Activated CD8-positive, alpha-beta memory T cell treated with anti-CD3 and anti-CD28 coated beads, Interleukin-2, amount 50 U/mL, for 1 hour (primary cell): ENCODE data around the gene CSNK1D.

Experiments used
- DNase-seq: peaks from one replicate; pipeline ENCODE4 v3.0.0-alpha.2; 2020; ENCODE audit errors: extremely low read depth

The CSNK1D gene

DNA sequence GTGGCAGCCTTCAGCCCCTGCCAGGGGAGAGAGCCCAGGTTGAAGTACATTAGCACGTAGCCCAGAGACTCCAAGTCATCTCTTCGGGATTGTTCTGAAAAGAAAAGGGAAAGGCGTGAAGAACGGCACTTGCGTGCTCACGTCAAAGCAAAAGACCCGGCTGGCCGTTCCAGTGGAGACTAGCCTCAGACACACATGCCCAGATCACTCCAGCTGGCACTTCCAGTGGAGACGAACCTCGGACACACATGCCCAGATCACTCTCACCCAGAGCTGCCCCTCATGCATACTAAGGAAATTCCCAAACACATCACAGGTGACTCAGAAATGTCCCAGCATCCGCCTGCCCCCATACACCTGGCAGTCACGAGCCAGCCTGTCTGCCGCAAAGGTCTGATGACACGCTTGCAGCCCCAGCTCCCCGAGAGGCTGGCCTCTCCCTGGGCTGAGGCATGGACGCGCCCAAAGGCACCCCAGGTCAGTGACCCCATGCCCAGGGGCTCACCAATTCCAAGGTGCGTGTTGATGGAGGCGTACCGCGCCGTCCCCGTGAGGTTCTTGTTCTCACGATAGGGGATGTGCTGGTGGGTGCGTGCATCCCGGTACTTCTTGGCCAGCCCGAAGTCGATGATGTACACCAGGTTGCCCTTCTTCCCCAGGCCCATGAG is 20.9 kb downstream of the CSNK1D start:
- DNase-seq: no peak

DNA sequence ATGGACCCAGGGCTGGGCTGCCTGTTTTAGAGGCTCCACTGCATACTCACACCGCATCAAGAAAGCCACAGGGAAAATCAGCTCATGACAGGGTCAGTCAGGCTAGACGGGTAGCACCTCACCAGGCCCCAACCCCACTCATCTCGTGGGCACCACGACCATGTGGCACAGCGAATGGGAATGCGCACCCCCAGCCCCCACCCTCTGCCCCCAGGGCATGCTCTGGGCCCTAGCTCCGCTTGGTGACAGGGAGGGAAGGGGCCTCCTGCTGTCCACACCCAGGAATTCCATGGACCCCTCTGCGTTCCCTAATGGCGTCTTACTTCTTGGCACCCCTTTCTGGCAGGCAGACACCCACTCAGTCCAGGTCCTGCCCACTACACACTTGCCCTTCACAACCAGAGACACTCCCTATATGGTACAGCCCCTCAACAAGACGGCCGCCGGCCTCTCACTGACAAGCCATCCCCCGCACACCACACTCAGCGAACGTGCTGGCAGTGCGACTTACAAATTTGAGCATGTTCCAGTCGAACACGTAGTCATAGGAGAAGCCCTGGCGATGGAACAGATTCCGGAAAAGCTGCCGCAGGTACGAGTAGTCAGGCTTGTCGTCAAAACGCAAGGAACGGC is 22.5 kb downstream of the CSNK1D start:
- no peak for DNase-seq

DNA sequence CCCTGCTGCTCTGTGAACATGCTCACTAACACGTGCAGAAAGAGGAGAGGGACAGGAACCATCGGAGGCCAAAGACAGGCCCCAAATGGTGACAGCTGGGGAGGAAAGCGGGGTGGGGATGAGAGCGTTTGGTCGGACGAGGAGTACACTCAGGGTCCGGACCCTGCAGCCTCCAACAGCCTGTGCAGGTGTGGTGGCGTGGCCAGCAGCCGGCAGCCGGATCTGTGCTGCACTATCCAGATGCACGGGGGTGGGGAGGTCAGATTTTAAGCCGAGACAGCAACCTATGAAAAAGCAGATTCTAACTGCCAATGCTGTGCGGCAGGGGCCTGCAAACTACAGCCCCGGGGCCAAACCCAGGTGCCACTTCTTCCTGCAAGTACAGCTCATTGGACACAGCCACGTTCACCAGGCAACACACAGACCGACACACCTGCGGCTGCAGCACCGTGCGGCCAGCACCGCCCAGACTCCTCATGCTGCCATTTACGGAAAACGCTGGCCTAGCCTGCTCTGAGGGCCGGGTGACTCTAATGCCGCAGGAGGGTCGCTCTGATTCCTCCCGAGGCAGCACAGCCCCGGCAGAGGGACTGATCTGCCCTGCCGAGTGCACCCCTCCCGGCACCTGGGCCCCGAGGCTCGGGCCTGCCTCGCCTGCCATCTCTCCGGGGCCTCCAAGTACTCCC is 23.5 kb downstream of the CSNK1D start:
- no peak for DNase-seq

DNA sequence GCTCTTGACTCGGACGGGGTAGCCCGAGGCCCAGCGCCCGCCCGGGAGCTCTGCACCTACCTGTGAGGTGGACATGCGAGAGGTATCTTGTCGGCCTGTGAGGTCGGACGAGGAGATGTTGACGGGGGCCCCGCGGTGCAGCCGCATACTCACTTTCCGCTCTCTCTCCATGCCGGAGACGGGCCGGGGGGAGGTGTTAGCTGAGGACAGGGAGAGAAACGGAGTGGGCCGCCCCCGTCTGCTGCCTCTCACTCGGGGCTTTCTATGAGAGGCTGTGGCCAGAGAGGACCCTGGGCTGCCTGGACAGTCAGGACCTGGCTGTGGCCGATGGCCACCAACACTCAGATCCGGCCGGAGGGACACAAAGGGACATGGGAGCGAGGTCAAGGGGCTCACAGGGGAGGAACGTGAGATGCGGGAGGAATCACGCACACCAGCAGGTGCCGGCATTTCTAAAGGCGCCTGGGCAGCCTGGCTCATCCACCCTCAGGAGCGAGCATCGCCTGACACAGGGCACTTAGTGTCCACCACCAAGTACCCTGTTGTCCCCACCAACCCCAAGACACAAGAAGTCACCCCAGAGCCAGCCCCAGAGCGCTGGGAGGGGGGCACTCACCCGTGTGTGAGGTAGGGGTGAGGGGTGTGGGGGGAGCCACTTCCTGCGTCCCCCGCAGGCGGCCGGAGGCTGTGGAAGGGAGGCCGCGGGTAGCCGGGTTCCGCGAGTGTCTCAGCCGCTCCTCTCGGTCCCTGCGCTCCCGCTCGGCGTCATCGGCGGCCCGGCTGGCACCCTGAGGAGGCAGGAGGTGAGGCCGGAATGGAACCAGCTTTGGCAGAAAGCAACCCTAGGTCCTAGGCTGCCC is 24.5 kb downstream of the CSNK1D start:
- no peak for DNase-seq

DNA sequence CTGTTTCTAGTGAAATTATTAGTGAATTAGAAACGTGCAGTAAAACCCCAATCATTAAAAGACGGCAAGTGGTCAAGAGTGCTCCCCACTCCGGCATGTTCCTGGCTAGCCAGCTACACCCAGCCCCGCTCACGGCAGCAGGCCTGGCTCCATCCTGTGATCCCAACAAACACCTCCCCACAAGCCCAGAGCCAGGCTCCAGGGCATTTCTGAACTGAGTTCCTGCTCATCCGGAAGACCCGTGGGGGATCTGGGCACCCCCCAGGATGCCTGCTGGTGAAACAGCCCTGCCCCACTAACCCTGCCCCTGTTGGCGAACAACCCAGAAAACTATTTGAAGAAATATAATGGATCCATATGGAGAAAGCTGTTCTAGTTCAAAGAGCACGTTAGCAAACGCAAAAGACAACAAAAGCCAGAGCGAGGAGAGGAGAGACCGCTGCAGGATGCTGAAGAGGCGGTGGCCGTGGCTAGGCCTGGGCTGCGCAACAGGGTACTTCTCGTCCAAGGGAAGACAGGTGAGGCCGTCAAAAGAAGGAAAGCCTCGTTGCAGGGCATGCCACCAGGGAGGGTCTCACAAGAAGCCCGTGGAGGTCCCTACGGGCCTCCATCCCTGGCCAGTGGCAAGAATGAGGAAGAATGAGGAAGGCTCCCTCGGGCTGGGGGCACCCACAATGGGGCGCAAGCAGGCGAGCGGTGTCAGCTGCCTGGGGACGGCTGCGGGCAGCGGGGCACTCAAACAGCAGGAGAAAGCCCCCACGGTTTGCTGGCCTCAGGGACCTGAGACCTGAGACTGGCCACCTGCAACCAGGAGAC is 25.4 kb downstream of the CSNK1D start:
- no peak for DNase-seq

DNA sequence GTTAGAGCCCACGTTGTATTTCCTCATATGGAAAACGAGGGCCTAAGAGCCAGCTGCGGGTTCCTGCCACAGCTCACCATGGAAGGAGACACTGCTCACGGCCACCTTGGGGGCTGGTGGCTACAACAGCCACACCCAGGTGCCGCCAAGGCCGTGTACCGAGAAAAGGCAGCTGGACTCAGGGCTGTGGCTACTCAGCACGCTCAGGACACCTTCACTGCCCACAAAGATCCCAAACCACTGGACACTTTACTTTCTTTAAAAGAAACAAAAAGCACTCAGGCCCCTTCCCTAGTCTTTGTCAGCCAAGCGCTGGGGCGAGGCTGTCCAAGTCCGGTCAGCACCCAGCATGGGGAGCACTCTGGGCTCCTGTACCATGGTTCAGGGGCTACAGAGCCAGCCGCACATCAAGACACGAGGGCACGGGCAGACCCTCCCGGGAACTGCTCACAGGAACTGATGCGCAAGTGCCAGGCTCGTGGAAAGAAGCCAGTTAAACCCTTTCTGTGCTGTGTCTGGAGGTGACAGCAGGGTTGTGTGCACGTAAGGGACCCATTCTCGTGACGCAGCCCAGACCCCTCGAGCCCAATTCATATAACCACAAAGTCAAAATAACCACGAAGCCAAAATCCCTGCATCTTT is 26.2 kb downstream of the CSNK1D start:
- DNase-seq: no peak

DNA sequence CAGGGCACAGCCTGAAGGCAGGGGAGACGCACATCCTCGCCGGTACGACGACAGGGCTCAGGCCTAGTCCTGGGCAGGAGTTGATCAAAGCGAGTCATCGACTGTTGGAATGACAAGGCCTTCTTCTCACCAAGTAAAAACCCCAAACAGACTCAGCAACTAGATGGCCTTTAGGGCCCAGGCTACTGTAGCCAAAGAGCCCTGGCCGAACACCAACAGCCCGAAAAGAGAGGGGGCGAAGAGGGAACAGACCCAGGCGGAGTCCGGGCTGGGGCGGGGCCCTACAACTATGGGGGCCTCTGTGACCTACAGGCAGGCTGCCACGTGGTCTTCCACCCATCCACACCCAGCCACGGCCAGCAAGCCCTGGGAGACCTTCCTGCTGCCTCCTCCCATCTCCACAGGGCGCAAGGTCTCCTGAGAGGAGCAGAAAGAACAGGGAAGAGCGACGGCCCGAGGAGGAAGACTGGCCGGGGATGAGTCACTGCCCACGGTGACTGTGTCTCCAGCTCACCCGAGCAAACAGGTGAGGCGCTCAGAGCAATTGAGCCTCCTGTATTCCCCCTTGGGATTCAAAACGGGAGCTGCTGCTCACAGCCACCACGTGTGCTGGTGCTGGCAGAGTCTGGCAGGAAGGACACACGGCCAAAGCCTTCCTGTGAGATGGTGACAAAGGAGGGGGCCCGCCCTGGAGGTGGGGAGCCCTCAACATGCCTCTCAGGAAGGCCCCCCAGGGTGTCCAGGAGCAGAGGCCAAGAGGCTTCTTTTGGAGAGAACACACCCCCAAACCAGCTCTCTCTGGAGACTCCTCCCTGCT is 26.9 kb downstream of the CSNK1D start:
- DNase-seq: no peak

DNA sequence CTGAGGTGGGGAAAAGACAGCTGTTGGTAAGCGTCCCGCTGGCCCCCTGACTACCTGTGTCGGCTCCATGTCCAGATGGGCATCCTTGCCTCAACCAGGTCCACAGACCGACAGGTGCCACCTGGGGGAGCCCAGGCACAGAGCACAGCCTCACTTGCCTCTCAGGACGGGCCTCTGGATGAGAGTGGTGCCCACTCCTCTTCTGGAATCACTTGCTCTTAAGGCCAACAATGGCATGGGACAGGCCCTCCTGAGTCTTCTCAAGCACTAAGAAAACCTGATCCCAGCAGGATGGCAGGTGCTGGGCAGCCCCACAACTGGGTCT is 27.5 kb downstream of the CSNK1D start:
- no peak for DNase-seq

DNA sequence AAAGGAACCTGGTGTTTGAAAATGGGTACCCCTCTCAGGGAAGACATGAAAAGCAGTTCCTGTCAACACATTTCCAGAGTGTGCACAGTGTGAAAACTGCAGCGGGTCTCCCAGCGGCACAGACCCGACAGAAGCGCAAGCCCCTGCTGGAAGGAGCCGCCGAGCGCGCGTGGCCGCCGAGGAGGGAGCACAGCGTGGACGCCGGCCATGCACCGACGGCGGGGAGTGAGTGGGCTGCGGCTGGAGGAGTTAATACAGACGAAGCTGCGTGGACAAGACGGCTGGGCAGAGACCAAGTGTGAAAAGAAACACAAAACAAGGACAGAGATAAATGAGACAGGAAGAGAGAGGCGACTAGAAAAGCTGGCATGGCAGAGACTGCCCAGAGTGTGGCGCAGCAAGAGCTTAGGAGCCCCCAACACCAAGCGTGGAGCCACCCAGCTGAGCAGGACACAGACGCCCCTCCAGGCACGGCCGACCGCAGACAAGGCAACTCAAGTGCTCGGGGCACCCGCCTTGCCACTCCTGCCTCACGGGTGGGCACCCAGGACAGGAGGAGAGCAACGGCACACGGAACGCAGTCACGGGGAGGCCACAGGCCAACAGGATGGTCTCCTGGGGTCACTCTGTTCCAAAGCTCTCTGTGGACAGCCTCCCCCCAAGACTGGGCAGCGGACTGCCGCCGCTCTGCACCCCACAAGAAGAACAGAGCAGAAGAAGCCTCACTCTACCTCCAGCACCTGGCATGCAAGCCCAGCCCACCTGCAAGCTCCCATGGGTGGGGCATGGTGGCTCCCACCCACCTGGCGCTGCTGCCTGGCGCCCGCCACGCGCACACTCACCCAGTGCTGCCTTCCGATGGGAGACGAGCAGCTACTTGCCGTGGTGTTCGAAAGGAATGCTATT is 28.1 kb downstream of the CSNK1D start:
- no peak for DNase-seq

DNA sequence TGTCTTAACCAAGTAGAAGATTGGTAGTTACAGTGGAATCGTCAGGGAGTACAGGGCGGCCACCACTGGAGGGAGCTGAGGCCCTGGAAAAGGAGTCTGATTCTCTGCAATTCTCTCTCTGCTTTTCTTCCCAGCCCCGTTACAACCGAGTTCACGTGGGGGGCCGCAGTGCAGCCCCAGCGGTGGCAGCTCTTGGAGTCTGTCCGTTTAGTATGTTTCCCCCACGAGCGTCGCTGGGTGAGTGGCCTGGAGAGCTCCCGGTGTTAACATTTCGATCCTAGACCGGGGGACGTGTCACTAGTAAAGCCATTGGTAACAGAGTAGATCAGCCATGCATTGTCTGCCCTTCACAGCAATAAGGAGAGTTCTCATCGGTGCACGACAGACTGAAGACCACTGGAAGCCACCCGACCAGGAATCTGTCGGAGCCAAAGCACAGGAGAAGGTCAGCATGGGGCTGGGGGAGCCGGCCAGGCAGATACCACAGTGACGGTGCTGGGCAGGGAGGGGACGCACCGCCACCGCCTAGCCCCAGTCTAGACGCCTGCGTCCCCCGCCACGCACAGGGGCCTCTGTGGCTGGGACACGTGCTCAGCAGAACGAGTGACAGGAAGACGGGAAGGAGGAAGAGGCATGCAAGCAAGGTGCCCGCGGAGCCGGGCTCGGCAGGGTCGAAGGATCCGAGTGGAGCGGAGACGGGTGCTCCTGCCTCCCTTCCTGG is 28.9 kb downstream of the CSNK1D start:
- no peak for DNase-seq

DNA sequence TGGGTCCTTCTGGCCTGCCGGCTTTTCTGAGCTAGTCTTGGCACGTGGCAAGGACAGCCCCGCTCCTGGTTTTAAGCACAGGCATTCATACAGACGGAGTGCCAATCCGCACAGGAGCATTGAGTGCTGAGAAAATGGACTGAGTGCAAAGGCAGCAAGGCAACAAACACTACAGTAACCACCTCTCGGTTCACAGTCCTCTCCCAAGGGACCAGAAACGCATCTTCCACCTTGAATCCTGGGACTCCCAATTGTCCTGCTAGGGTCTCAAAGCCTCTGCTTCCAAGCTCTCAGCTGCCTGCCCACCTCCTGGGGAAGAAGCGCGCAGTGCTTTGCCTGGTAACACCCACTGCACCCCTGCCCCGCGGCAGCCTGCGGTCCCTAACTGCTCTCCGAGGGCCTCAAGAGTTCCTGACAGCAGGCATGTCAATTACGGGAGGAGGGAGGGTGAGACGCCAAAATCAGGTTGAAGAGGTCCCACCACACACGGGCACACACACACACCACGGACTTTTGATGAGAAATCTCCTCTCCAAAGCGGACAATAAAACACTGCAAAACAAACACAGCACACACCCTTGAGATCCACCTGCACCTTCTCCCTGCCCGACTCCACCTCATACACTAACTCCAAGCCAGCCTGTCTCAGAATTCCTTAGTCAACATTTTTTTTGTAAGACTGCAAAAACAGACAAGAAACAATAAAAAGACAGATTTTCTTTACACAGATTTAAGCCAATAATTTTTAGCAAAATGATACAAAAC is 29.7 kb downstream of the CSNK1D start:
- no peak for DNase-seq

DNA sequence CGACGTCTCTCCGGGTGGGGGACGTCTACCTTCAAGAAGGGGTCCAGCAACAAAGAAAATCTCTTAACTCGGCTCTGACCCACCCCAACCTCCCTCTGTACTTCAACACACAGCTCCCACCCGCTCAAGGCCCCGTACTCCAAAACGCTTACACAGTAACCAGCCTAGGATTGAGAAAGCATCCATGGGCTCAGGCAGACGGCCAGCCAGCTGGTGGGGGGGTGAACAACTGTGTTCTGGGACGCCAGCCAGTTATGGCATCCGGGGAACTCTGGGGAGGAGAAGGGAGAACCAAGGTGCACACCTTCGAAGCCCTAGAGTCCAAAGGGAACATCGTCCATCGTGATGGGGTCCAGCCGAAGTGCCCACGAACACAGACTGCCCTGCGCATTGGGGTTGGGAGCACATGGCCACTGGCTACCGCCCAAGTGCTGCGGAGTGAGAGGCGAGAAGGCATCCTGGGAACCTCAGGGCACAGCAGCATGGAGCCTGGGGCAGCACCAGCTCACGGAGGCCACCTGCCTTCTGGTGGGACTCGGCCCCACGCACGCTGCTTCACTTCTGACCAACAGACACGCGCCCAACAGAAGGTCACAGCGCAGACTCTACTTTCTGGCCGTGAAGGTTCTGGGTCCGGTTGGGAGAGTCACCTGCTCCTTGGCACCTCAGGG is 30.4 kb downstream of the CSNK1D start:
- no peak for DNase-seq

DNA sequence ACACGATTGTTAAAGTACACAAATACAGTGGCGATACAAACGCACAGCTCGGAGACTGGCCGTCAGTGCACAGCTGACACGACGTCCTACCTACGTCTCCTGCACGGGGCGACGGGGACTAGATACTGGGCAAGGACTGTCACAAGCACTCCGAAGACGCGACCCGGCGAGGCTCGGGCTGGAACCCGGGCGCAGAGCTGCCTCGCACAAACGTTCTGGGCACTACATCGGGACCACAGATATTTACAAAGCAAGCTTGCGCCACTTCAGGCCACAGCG is 30.9 kb downstream of the CSNK1D start:
- DNase-seq: no peak

DNA sequence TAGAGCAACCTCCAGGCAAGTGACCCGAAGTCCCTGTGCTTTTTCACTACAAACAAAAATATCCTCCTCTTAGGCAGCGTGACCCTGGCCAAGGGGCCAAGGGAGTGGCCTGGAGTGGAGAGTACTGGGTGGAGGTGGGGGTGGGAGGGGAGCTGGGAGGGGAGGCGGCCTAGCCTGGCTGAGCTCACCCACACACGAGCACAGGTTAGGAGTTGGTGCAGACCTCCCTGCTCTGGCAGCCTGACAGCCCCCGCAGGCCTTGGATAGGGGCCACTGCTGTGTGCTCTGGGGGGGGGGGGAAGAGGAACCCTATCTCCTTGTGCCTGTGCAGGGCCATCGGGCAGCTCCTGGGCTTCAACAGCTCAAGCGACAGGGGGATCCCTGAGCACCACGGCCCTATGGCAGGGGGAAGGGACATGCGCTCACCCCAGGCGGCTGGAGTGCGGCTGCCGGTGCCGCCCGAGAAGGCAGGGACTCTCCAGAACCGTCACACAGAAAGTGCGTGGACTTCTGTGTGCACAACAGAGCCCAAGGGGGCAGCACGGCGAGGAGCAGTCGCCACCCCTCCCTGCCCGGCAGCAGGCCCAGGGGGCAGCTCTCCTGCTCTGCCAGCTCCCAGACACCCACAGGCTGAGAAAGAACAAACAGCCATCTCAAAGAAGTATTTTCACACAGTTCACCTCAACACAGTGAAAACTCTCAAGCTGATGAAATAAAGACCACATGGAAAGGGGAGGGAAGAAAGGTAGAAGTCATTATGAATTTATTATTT is 31.4 kb downstream of the CSNK1D start:
- no peak for DNase-seq

DNA sequence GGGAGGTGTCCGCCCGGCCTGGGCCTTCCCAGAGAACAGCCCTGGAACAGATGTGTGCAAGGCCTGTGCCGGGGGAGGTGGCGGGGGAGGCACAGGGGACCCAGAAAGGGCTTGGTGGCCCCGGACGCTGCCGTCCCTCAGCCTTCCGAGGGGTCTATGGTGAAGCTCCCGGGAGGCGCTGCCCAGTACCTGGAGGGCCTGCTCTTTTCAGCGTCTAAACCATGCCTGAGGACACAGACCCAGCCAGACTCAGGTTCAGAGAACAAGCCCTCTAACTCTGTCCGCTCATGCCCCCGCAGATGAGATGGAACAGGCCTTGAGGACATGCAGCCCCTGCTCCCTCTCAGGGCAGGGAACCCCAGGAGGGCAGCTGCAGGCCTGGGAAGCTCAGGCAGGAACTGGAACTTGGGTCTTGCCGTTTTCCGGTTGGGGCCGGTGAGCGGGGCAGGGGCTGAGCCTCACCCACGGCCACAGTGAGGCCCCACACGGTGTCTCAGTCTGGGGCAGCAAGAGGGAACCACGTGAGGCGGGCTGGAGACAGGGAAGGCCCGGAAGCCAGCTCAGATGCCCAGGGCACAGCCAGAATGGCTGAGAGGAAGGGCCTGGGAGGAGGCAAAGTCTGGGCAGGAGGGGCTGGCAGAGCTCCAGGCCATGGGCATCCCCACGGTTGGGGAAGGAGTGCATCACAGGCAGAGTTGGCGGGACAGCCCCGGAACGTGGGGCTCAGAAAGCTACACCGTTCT is 32.1 kb downstream of the CSNK1D start:
- no peak for DNase-seq
